GM21576 (cell line): ENCODE results near the gene TFDP1.
"Not testable (repeated sequence)": the region's sequence is repeated elsewhere in the genome, so short reads cannot be mapped to it uniquely, and the experiment has no call there.

ENCODE experiments used
- ATAC-seq: cut with Tn5 transposase; IDR thresholded peaks from one replicate; pipeline ENCODE4 v1.9.1; 2021; ENCODE audit warnings: mild to moderate bottlenecking, moderate library complexity; ENCODE audit not compliant: unreplicated experiment

The TFDP1 gene

DNA sequence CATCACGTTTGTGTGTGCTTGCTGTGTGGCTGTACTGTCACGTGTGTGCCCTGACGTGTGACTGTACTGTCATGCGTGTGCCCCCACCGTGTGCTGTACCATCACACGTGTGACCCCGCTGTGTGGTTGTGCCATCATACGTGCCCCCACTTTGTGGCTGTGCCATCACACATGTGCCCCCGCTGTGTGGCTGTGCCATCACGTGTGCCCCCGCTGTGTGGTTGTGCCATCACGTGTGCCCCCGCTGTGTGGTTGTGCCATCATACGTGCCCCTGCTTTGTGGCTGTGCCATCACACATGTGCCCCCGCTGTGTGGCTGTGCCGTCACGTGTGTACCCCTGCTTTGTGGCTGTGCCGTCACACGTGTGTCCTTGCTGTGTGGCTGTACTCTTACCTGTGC lies 25.7 kb downstream of the TFDP1 start:
- no peak for ATAC-seq

DNA sequence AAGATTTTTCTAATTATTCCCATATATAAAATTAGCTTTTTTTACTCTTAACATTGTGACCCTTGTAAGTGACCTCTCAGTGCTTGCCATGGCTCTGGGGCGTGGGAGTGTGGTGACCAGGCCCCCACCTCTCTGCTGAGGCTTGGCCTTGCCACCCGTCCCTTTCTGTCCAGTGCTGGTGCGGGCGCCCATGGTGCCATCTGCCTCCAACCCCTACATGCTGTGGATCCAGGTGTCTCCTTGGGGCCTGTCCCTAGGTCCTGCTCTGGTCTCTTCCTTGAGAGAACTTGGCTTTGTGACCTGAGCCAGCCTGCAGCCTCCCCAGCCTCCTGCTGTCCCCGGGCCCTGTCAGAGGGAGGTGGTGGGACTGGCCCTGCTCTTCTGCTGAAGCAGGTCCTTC lies 27.4 kb downstream of the TFDP1 start:
- ATAC-seq: no peak

- ATAC-seq: no peak
Observed at GRCh38 chr13:113612607-113613006, 28.1 kb downstream of the TFDP1 start.

DNA sequence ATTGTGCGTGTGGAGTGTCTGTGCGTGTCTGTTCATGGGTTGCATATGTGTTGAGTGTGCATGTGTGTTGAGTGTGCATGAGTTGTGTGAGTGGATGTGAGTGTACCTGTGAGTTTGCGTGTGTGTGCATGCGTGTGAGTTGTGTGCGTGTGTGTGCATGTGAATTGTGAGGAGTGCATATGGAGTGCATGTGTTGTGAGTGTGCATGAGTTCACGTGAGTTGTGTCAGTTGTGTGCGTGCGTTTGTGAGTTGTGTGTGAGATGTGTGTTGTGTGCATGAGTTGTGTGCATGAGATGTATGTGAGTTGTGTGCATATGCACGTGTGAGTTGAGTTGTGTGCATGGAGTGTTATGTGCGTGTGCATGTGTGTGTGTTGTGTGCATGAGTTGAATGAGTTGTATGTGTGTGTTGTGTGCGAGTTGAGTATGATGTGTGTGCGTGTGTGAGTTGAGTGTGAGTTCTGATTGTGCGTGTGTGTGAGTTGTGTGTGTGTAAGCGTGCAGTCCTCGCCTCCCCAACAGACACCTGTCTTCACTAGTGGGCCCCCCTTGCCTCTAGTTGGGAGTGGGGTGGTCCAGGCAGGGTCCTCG lies 29.3 kb downstream of the TFDP1 start:
- no peak for ATAC-seq

- ATAC-seq: no peak
Observed at GRCh38 chr13:113616281-113616906, 31.8 kb downstream of the TFDP1 start.

DNA sequence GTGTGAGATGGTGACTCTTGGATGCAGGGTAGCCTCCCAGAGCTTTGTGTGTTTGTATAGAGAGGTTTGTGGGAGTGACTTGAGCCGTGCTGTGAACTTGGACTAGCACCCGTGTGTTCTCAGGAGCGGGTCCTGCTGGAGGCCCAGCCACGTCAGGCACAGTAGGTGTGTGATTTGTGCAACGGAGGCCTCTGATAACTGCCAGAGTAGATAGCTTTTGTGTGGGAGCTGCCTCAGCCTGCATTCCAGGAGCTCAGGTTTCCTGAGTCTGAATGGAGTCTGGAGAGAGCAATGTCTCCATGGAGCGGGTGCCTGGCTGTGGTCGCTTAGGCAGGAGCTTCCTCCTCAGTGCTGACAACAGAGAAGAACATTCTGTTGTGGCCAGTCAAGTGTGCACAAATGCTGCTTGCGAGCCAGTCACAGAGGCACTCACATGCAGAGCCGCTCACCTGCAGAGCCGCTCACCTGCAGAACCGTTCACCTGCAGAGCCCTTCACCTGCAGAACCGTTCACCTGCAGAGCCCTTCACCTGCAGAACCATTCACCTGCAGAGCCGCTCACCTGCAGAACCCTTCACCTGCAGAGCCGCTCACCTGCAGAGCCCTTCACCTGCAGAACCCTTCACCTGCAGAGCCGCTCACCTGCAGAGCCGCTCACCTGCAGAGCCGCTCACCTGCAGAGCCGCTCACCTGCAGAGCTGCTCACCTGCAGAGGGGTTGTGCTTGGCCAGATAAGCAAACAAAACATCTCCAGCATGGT lies 32.6 kb downstream of the TFDP1 start:
- ATAC-seq: no peak

DNA sequence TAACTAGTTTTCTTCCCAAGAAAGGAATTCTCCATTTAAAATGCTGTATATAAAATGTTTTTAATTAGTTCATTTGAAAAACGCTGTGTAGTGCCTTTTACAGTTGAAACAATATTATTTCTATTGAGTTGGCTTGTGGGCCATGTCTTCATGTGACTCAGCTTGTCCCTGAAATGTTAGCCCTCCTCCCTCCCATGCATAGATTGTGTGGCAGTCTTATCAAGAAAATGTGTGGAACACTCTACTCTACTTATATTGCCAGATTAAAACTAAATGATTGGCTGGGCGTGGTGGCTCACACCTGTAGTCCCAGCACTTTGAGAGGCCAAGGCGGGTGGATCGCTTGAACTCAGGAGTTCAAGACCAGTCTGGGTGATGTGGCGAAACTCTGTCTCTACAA lies 33.4 kb downstream of the TFDP1 start:
- ATAC-seq: no peak

DNA sequence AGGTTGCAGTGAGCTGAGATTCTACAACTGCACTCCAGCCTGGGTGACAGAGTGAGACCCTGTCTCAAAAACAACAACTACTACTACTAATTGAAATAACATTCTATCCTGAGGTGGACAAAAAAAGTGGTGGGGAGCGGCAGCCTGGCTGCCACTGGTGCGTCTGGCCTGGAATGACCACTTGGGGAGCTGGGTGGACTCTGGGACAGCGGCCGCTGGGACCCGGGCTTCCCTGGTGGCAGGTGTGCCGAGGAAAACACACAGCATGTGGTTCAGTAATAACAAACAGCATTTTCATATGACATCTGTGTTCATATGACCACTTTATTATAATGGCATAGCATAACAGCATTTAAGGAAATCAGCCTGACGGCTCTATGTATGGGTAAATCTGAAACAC lies 33.9 kb downstream of the TFDP1 start:
- ATAC-seq: no peak

GRCh38 chr13:113620036-113620796 lies 35.7 kb downstream of the TFDP1 start:
- no peak for ATAC-seq

DNA sequence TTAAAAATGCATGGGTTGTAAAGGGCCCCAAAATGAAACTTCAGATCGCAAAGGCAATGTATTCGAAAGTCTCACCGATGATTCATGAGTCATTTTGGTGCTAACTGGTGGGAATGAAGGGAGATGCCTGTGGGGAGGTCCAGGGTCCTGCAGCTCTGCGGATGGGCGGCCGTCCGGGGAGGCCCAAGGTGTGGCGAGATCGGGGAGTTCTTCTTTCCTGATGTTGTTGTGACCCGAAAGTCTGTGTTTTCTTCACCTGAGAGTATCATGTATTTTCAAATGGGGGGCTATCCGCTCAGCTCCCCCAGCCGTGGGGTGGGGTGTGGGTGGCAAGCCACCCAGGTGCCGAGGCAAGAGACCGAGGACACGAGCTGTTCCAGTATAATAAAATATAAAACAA lies 36.5 kb downstream of the TFDP1 start:
- ATAC-seq: no peak

DNA sequence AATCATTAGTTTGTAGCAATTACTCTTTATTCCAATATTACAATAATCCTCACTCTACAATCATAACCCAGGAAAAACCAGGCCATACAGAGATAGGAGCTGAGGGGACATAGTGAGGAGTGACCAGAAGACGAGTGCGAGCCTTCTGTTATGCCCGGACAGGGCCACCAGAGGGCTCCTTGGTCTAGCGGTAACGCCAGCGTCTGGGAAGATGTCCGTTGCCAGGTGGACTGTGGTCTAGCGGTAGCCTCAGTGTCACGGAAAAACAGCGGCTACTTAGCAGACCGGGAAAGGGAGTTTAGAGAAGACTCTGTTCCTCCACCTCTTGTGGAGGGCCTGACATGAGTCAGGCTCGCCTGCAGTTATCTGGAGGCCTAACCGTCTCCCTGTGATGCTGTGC lies 36.9 kb downstream of the TFDP1 start:
- ATAC-seq: not testable (repeated sequence)

- not testable (repeated sequence) for ATAC-seq
Observed at GRCh38 chr13:113621986-113622550, 37.5 kb downstream of the TFDP1 start.

GRCh38 chr13:113622791-113623490 lies 38.4 kb downstream of the TFDP1 start:
- ATAC-seq: no peak

DNA sequence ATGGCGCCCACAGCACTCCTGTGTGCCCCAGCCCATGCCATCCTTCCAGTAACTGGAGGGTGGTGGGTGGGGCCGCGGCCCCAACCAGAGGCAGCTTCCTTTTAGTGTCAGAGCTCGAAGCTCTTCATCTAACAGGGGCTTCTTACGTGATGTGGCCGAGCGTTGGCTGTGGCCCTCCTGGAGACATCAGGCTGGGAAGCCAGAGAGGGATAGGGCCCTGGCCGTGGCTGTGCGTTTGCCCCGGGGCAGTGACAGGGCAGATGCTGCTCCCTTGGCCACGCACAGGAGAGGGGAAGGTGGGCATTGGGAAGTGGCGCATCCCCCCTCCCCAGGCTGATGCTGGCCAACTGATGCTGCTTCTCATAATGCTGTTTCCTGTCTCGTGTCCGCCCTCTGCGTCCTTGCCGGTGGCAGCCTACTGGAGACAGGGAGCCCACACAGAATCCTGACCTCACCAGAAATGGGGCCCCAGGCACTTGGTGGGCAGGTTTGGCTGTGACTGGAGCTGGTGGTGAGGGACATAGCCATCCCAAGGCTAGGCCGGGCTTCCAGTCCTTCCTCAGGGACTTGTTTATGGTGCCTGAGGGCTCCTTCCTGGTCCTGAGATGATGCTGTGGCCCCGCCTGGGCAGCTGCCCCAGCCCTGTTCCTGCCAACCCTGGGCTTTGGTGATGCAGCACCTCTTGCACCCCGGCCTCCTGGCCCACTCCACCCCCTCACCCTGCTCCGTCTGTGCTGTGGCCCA lies 39.1 kb downstream of the TFDP1 start:
- ATAC-seq: no peak

GRCh38 chr13:113624235-113624587 lies 39.7 kb downstream of the TFDP1 start:
- ATAC-seq: no peak

- ATAC-seq: not testable (repeated sequence)
Observed at GRCh38 chr13:113624640-113625304, 40.2 kb downstream of the TFDP1 start.

GRCh38 chr13:113625965-113626721 lies 41.6 kb downstream of the TFDP1 start:
- no peak for ATAC-seq

- no peak for ATAC-seq
Observed at GRCh38 chr13:113627136-113627535, 42.6 kb downstream of the TFDP1 start.
